K562 (cell line): Measurements from ENCODE around the gene MTHFR. TPM values are rescaled to one million over a fixed set of nuclear protein-coding genes. Genes with fewer than 3 reads are reported as not detected.

ENCODE experiments used
- E2F3 ChIP-seq: fragments of 250-450 bp; sonication (Bioruptor Pico); IDR thresholded peaks from 2 replicates; pipeline ENCODE4 v1.4.0; 2020; ENCODE audit warnings: mild to moderate bottlenecking
- E2F6 ChIP-seq, 2 experiments: IDR thresholded peaks; 2 replicates each; pipeline ENCODE4 v1.6.1; 2011; ENCODE audit warnings: borderline replicate concordance in 1 of 2, control low read depth in 1 of 2, low read depth in 1 of 2, low read length in 1 of 2, mild to moderate bottlenecking in 1 of 2, mixed read lengths in 1 of 2, moderate library complexity in 1 of 2; ENCODE audit not compliant: insufficient read depth in 1 of 2, insufficient read length in 1 of 2, poor library complexity in 1 of 2, severe bottlenecking in 1 of 2; ENCODE audit errors: extremely low read depth in 1 of 2
- EZH2 ChIP-seq: IDR thresholded peaks from 2 replicates; pipeline ENCODE4 v1.6.1; 2012; ENCODE audit warnings: low read depth, mild to moderate bottlenecking, inconsistent platforms, low read length, borderline replicate concordance
- FOXA3 ChIP-seq, 2 experiments: fragments of 450-650 bp in 1 of 2; sonication (generic) in 1 of 2; formaldehyde crosslinking; IDR thresholded peaks in 1 of 2; conservative IDR thresholded peaks in 1 of 2; 2 replicates each; pipeline versions ENCODE4 v1.4.0 to v1.8.0; 2020 to 2022; ENCODE audit warnings: mild to moderate bottlenecking in 2 of 2, missing genetic modification reagents in 1 of 2
- GABPB2 ChIP-seq: fragments of 250-450 bp; sonication (Bioruptor Pico); conservative IDR thresholded peaks from 2 replicates; pipeline ENCODE4 v1.5.1; 2021; ENCODE audit warnings: mild to moderate bottlenecking
- HDAC8 ChIP-seq: fragments of 450-650 bp; IDR thresholded peaks from 2 replicates; pipeline ENCODE4 v1.6.1; 2016; ENCODE audit warnings: mild to moderate bottlenecking, missing genetic modification characterization, moderate library complexity, missing compliant biosample characterization
- KDM2B ChIP-seq: fragments of 250-450 bp; sonication (Bioruptor Pico); IDR thresholded peaks from 2 replicates; pipeline ENCODE4 v1.8.0; 2021; ENCODE audit warnings: mild to moderate bottlenecking, moderate library complexity
- MCM5 ChIP-seq: fragments of 450-650 bp; IDR thresholded peaks from 2 replicates; pipeline ENCODE4 v1.6.1; 2016; ENCODE audit warnings: low read depth
- NR3C1 ChIP-seq: sonication (generic); formaldehyde crosslinking; IDR thresholded peaks from 2 replicates; pipeline ENCODE4 v1.8.1; 2022; ENCODE audit warnings: missing genetic modification reagents
- NR4A1 ChIP-seq, 2 experiments: fragments of 250-450 bp in 1 of 2; fragments of 450-650 bp in 1 of 2; sonication (Bioruptor Pico) in 1 of 2; IDR thresholded peaks; 2 replicates each; pipeline versions ENCODE4 v1.4.0 to v1.6.1; 2016 to 2020; ENCODE audit warnings: mild to moderate bottlenecking in 2 of 2, missing compliant biosample characterization in 1 of 2, missing genetic modification characterization in 1 of 2, moderate library complexity in 1 of 2
- PHTF2 ChIP-seq: fragments of 250-450 bp; sonication (Bioruptor Pico); IDR thresholded peaks from 2 replicates; pipeline ENCODE4 v1.5.0; 2021; ENCODE audit warnings: mild to moderate bottlenecking
- U2AF1 ChIP-seq: fragments of 200-400 bp; formaldehyde crosslinking; optimal IDR thresholded peaks from 2 replicates; pipeline ENCODE3; 2017; ENCODE audit warnings: mild to moderate bottlenecking, low read depth, low read length, moderate library complexity
- ZBTB8A ChIP-seq: fragments of 450-650 bp; IDR thresholded peaks from 2 replicates; pipeline ENCODE4 v1.6.1; 2018; ENCODE audit warnings: mild to moderate bottlenecking, moderate library complexity; ENCODE audit not compliant: partially characterized antibody
- ZNF197 ChIP-seq: fragments of 200-800 bp; sonication (Bioruptor generic); IDR thresholded peaks from 2 replicates; pipeline ENCODE4 v1.6.1; 2016; ENCODE audit warnings: low read depth, missing genetic modification characterization, missing compliant biosample characterization
- ZNF398 ChIP-seq: fragments of 250-450 bp; sonication (Bioruptor Pico); IDR thresholded peaks from 2 replicates; pipeline ENCODE4 v1.8.0; 2021; ENCODE audit warnings: moderate library complexity, mild to moderate bottlenecking, inconsistent platforms
- polyA plus RNA-seq, 8 experiments: library from polyadenylated mRNA; depleted of rRNA in 4 of 8; stranded (reverse) in 5 of 8; unstranded in 3 of 8; fragments of >200 nt; fragmentation: Nextera tagmentation in 2 of 8; fragmentation: Illumina TruSeq in 1 of 8; extraction: Ambion mirVana in 2 of 8; extraction: Trizol in 1 of 8; gene quantifications; 2 replicates each; pipeline versions ENCODE4 v1.2.1 to v1.2.3, GENCODE V29; 2011 to 2014; ENCODE audit warnings: inconsistent platforms in 1 of 8, missing spikeins in 1 of 8
- total RNA-seq, 7 experiments: library from RNA; depleted of rRNA in 6 of 7; stranded (reverse); fragments of >200 nt in 6 of 7; fragmentation: Illumina TruSeq in 2 of 7; extraction: Trizol in 2 of 7; gene quantifications; 2 replicates each; pipeline versions ENCODE4 v1.2.1 to v1.2.3, GENCODE V29; 2011 to 2021; ENCODE audit warnings: low replicate concordance in 1 of 7
- TF ChIP-seq, protein P1 (sequence below), 3 experiments: fragments of 200-800 bp in 1 of 3; fragments of 250-450 bp in 1 of 3; fragments of 450-650 bp in 1 of 3; sonication (Bioruptor Pico) in 1 of 3; sonication (Bioruptor generic) in 1 of 3; formaldehyde crosslinking in 1 of 3; IDR thresholded peaks; 2 replicates each; pipeline versions ENCODE4 v1.6.1 to v1.8.0; 2016 to 2022; ENCODE audit warnings: mild to moderate bottlenecking in 2 of 3, missing genetic modification characterization in 2 of 3, missing compliant biosample characterization in 1 of 3, moderate library complexity in 1 of 3
- TF ChIP-seq, protein P2 (sequence below): sonication (generic); formaldehyde crosslinking; IDR thresholded peaks from 2 replicates; pipeline ENCODE4 v1.8.1; 2022; ENCODE audit warnings: missing genetic modification reagents

The MTHFR gene
- total and polyA plus RNA-seq, 9 of the 15 experiments (the other 6 are each of a cell fraction or from before 2014, with no cell fraction given): 5.0 to 104 (median 62.6) TPM

GRCh38 chr1:11800756-11801433, 4.9 kb downstream of the MTHFR start (continued):
- TF ChIP-seq, protein P1, sequence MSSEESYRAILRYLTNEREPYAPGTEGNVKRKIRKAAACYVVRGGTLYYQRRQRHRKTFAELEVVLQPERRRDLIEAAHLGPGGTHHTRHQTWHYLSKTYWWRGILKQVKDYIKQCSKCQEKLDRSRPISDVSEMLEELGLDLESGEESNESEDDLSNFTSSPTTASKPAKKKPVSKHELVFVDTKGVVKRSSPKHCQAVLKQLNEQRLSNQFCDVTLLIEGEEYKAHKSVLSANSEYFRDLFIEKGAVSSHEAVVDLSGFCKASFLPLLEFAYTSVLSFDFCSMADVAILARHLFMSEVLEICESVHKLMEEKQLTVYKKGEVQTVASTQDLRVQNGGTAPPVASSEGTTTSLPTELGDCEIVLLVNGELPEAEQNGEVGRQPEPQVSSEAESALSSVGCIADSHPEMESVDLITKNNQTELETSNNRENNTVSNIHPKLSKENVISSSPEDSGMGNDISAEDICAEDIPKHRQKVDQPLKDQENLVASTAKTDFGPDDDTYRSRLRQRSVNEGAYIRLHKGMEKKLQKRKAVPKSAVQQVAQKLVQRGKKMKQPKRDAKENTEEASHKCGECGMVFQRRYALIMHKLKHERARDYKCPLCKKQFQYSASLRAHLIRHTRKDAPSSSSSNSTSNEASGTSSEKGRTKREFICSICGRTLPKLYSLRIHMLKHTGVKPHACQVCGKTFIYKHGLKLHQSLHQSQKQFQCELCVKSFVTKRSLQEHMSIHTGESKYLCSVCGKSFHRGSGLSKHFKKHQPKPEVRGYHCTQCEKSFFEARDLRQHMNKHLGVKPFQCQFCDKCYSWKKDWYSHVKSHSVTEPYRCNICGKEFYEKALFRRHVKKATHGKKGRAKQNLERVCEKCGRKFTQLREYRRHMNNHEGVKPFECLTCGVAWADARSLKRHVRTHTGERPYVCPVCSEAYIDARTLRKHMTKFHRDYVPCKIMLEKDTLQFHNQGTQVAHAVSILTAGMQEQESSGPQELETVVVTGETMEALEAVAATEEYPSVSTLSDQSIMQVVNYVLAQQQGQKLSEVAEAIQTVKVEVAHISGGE (CRISPR knock-in tag; IDR thresholded peaks at IDR 0.05): peak in 1 of 3 experiments; percentile 80; a peak in 2 of 6 replicates
- TF ChIP-seq, protein P2, sequence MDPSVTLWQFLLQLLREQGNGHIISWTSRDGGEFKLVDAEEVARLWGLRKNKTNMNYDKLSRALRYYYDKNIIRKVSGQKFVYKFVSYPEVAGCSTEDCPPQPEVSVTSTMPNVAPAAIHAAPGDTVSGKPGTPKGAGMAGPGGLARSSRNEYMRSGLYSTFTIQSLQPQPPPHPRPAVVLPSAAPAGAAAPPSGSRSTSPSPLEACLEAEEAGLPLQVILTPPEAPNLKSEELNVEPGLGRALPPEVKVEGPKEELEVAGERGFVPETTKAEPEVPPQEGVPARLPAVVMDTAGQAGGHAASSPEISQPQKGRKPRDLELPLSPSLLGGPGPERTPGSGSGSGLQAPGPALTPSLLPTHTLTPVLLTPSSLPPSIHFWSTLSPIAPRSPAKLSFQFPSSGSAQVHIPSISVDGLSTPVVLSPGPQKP (CRISPR knock-in tag): no peak
- TF ChIP-seq E2F3 (CRISPR knock-in tag): peak; percentile 21; the same call in 1 of the 2 replicates
- 0 out of 2 replicates have a peak, but pooled peaks have one; percentile 35 for TF ChIP-seq HDAC8 (tag)
- no peak for TF ChIP-seq KDM2B (CRISPR knock-in tag)
- no peak for TF ChIP-seq ZBTB8A
- no peak for TF ChIP-seq EZH2
- TF ChIP-seq NR4A1 (CRISPR knock-in tag; IDR thresholded peaks at IDR 0.05): no peak
- peak; percentile 64 for TF ChIP-seq NR4A1 (tag; IDR thresholded peaks at IDR 0.05)
- no peak for TF ChIP-seq E2F6 (IDR thresholded peaks at IDR 0.05; ENCODE audit: borderline replicate concordance in 1 of 2, extremely low read depth in 1 of 2, insufficient read depth in 1 of 2, insufficient read length in 1 of 2, low read depth in 1 of 2, low read length in 1 of 2, poor library complexity in 1 of 2, severe bottlenecking in 1 of 2)
- TF ChIP-seq PHTF2 (CRISPR knock-in tag): no peak
- TF ChIP-seq ZNF398 (CRISPR knock-in tag): no peak
- TF ChIP-seq GABPB2 (CRISPR knock-in tag): no peak
- TF ChIP-seq ZNF197 (CRISPR knock-in tag): no peak
- no peak for TF ChIP-seq U2AF1
- no peak for TF ChIP-seq MCM5
- peak in 1 of 2 experiments; percentile 10; a peak in 1 of 4 replicates for TF ChIP-seq FOXA3 (CRISPR knock-in tag; conservative IDR thresholded peaks at IDR 0.05 in 1 of 2, IDR thresholded peaks at IDR 0.05 in 1 of 2)
- TF ChIP-seq NR3C1: no peak
